Heart left ventricle (tissue), 13 donors: ENCODE data around the gene GNAS.

Experiments used
- POLR2A ChIP-seq, 2 donors: fragments of 450-650 bp; IDR thresholded peaks; one replicate each; pipeline ENCODE4 v1.6.1; 2017; ENCODE audit warnings: antibody characterized with exemption in 2 of 2, mild to moderate bottlenecking in 2 of 2, moderate library complexity in 2 of 2
- TF ChIP-seq, protein P1 (sequence below), 12 donors: fragments of 200-600 bp; sonication (generic) in 4 of 12; IDR thresholded peaks; one replicate each; pipeline versions ENCODE4 v1.5.0 to v1.8.0; 2018 to 2022; ENCODE audit warnings: antibody characterized with exemption in 12 of 12, mild to moderate bottlenecking in 5 of 12
- donor health status: ischemic (EF 13 %, LVEDD 7.1; RV severe dilation, severe dysfunction).
- donor health status: DM: no; HTN: yes; CAD: no.
- donor health status: DM: no; HTN: no; CAD: no.
- donor health status: ischemic (EF 25% LVEDD 6.9; RV normal size, moderate dysfunction).
- donor health status: ischemic (EF 25% LVEDD 5.7; RV mildly dilated, moderate dysfunction).
- donor health status: ischemic (EF 35%, LVEDD 5.7; RV mildly dilated, moderate dysfunction).
- donor health status: nonischemic (EF 11% LVEDD 7.7; RV severe dilation, severe dysfunction).
- donor health status: DM: yes; HTN: yes; CAD: no.
- donor health status: PGD.
- donor health status: ischemic (EF 29% LVEDD 5.4; RV normal size, mild dysfunction).
- donor health status: nonischemic (EF 23%, LVEDD 6.1; RV moderate dilation, normal function).

DNA sequence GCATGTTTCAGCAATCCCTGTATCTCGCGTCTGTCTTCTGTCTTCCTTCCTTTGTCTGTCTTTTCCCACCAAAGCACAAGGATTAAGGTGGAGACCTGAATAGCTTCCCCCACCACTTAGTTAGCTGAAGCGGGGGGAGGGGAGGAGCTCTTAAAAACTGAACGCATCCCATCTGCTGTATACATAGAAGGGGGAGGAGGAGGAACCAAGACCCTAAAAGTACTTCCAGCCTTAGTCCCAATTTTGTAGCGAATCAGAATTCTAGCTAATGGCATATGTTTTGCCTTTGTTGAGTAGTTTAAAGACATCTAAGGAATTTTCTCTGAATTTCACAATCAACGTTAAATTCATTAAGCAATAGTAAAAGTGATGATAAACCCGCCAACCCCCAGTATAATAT lies 47.9 kb downstream of the GNAS start:
- no peak for TF ChIP-seq POLR2A (IDR thresholded peaks at IDR 0.05)
- TF ChIP-seq, protein P1, sequence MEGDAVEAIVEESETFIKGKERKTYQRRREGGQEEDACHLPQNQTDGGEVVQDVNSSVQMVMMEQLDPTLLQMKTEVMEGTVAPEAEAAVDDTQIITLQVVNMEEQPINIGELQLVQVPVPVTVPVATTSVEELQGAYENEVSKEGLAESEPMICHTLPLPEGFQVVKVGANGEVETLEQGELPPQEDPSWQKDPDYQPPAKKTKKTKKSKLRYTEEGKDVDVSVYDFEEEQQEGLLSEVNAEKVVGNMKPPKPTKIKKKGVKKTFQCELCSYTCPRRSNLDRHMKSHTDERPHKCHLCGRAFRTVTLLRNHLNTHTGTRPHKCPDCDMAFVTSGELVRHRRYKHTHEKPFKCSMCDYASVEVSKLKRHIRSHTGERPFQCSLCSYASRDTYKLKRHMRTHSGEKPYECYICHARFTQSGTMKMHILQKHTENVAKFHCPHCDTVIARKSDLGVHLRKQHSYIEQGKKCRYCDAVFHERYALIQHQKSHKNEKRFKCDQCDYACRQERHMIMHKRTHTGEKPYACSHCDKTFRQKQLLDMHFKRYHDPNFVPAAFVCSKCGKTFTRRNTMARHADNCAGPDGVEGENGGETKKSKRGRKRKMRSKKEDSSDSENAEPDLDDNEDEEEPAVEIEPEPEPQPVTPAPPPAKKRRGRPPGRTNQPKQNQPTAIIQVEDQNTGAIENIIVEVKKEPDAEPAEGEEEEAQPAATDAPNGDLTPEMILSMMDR (IDR thresholded peaks at IDR 0.05): no peak
